Measurements from ENCODE around the gene OSTN. TPM values are rescaled to one million over a fixed set of nuclear protein-coding genes. Genes with fewer than 3 reads are reported as not detected.

Gene OSTN
- total RNA-seq, 3 donors from 2014 or later (not counting 1 experiment from before 2014, with no cell fraction given), result not detected

DNA sequence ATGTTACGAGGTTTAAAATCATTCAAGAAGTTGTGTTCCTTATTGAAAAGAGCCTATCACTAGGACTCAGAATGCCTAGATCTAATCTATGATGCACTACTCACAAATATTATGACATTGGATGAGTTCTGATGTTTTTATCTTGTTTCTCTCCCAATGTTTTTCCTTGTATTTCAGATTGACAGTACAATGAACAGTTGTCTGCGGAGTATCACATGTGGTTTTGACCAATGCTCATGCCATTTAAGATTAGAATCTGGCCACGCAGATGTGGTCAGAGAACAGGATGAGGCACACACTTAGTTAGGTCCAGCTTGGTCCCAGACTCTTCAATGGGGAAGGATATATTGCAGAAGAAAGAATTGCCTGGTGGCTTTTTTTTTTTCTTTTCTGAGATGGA, 104.6 kb downstream of the OSTN start:
- Histone ChIP-seq H3K27me3 (ENCODE audit: control insufficient read depth, insufficient read depth, low read length) (no peaks in the 10 kb centered on the region), H3K36me3 (ENCODE audit: control insufficient read depth, insufficient read depth, low read length) (no peaks in the 10 kb centered on the region), H3K4me1 (ENCODE audit: control insufficient read depth, insufficient read depth, low read length) (peaks cover 9% of the 10 kb centered on the region), H3K27ac (ENCODE audit: low read length) (no peak overlapping the region), H3K4me3 (ENCODE audit: low read length) (no peak overlapping the region), H3K9me3 (ENCODE audit: control insufficient read depth, insufficient read depth, low read length) (no peaks in the 10 kb centered on the region)
- WGBS (ENCODE audit: insufficient coverage), result 30% methylated on average over 2 of the region's 3 CpGs
- no peak overlapping the region for H3K4me3 Mint-ChIP-seq
- intact Hi-C loops (cut with micrococcal nuclease), result no loop called here
- no peak overlapping the region for H3K27ac Mint-ChIP-seq
- DNase-seq (no peak), ATAC-seq (no peak)
- H3K4me1 Mint-ChIP-seq, result no peaks in the 10 kb centered on the region
- H3K36me3 Mint-ChIP-seq, result no peaks in the 10 kb centered on the region
- H3K9me3 Mint-ChIP-seq, result no peaks in the 10 kb centered on the region
- H3K27me3 Mint-ChIP-seq (ENCODE audit: low read depth in 2 of 2), result peaks cover 0 to 4% of the 10 kb centered on the region in 2 donors
- TF ChIP-seq, protein P1, sequence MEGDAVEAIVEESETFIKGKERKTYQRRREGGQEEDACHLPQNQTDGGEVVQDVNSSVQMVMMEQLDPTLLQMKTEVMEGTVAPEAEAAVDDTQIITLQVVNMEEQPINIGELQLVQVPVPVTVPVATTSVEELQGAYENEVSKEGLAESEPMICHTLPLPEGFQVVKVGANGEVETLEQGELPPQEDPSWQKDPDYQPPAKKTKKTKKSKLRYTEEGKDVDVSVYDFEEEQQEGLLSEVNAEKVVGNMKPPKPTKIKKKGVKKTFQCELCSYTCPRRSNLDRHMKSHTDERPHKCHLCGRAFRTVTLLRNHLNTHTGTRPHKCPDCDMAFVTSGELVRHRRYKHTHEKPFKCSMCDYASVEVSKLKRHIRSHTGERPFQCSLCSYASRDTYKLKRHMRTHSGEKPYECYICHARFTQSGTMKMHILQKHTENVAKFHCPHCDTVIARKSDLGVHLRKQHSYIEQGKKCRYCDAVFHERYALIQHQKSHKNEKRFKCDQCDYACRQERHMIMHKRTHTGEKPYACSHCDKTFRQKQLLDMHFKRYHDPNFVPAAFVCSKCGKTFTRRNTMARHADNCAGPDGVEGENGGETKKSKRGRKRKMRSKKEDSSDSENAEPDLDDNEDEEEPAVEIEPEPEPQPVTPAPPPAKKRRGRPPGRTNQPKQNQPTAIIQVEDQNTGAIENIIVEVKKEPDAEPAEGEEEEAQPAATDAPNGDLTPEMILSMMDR (IDR thresholded peaks at IDR 0.05), result no peak

DNA sequence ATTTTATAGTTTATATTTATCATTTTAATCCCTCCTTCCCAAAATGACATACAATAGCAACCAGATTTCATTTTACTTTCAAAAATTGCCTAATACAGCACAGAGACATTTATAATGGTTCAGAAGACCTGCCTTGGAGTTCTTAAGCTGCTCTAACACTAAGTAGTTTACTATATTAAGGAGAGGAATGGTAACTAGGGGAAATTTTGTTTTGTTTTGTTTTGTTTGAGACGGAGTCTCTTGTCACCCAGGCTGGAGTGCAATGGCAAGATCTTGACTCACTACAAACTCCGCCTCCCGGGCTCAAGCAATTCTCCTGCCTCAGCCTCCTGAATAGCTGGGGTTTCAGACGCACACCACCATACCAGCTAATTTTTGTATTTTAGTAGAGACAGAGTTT, 107.4 kb downstream of the OSTN start:
- H3K36me3 Mint-ChIP-seq, result no peaks in the 10 kb centered on the region
- no peaks in the 10 kb centered on the region for H3K4me1 Mint-ChIP-seq
- TF ChIP-seq, protein P1 (IDR thresholded peaks at IDR 0.05), result no peak

DNA sequence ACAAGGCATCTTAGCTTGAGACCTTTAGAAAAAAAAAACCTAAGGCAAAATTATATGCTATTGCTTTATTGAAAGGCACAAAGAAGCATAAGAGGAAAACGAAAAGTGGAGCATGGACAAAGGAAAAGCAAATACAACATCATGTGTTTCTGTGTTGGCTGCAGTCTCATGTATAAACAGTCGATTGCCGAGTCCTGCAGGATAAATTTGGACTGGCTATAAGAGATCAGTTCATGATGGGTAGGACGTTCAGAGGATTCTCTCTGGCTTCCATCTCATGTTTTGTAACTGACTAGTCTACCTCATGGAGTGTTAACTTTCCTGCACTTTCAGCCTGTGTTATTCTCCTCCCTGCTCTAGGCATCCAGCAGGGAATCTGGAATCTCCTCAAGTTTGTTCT, 108.3 kb downstream of the OSTN start:
- Histone ChIP-seq H3K27ac (ENCODE audit: low read length) (no peak overlapping the region), H3K9me3 (ENCODE audit: control insufficient read depth, insufficient read depth, low read length) (no peaks in the 10 kb centered on the region), H3K27me3 (ENCODE audit: control insufficient read depth, insufficient read depth, low read length) (no peaks in the 10 kb centered on the region), H3K36me3 (ENCODE audit: control insufficient read depth, insufficient read depth, low read length) (no peaks in the 10 kb centered on the region), H3K4me1 (ENCODE audit: control insufficient read depth, insufficient read depth, low read length) (no peaks in the 10 kb centered on the region), H3K4me3 (ENCODE audit: low read length) (no peak overlapping the region)
- H3K27me3 Mint-ChIP-seq (ENCODE audit: low read depth in 2 of 2), result peaks cover 2 to 4% of the 10 kb centered on the region in 2 donors
- TF ChIP-seq, protein P1 (IDR thresholded peaks at IDR 0.05), result no peak
- DNase-seq (no peak), ATAC-seq (no peak)
- H3K36me3 Mint-ChIP-seq, result no peaks in the 10 kb centered on the region
- no peaks in the 10 kb centered on the region for H3K4me1 Mint-ChIP-seq
- H3K9me3 Mint-ChIP-seq, result no peaks in the 10 kb centered on the region
- WGBS (ENCODE audit: insufficient coverage), result 96% methylated on average over 4 of the region's 4 CpGs
- H3K4me3 Mint-ChIP-seq, result no peak overlapping the region
- H3K27ac Mint-ChIP-seq, result no peak overlapping the region
- intact Hi-C loops (cut with micrococcal nuclease), result no loop called here

More for the DNA sequence above, 107.4 kb downstream of the OSTN start:
- Histone ChIP-seq H3K4me1 (ENCODE audit: control insufficient read depth, insufficient read depth, low read length) (no peaks in the 10 kb centered on the region), H3K27me3 (ENCODE audit: control insufficient read depth, insufficient read depth, low read length) (no peaks in the 10 kb centered on the region), H3K4me3 (ENCODE audit: low read length) (no peak overlapping the region), H3K27ac (ENCODE audit: low read length) (no peak overlapping the region), H3K9me3 (ENCODE audit: control insufficient read depth, insufficient read depth, low read length) (no peaks in the 10 kb centered on the region), H3K36me3 (ENCODE audit: control insufficient read depth, insufficient read depth, low read length) (no peaks in the 10 kb centered on the region)
- Mint-ChIP-seq H3K9me3 (no peaks in the 10 kb centered on the region), H3K27me3 (ENCODE audit: low read depth in 2 of 2) (peaks cover 0 to 4% of the 10 kb centered on the region in 2 donors), H3K27ac (no peak overlapping the region), H3K4me3 (no peak overlapping the region)
- no peak for DNase-seq
- ATAC-seq, result no peak
- intact Hi-C loops (cut with micrococcal nuclease), result no loop called here
- WGBS (ENCODE audit: insufficient coverage), result 95% methylated on average over 4 of the region's 4 CpGs

GRCh38 chr3:191313296-191313695, 114.3 kb downstream of the OSTN start:
- intact Hi-C loops (cut with micrococcal nuclease), result no loop called here
- Mint-ChIP-seq H3K4me1 (no peaks in the 10 kb centered on the region), H3K27ac (no peak overlapping the region), H3K27me3 (ENCODE audit: low read depth in 2 of 2) (peaks cover 0 to 7% of the 10 kb centered on the region in 2 donors), H3K4me3 (no peak overlapping the region), H3K36me3 (no peaks in the 10 kb centered on the region), H3K9me3 (no peaks in the 10 kb centered on the region)
- Histone ChIP-seq H3K27ac (ENCODE audit: low read length) (no peak overlapping the region), H3K4me3 (ENCODE audit: low read length) (no peak overlapping the region), H3K4me1 (ENCODE audit: control insufficient read depth, insufficient read depth, low read length) (no peaks in the 10 kb centered on the region), H3K36me3 (ENCODE audit: control insufficient read depth, insufficient read depth, low read length) (no peaks in the 10 kb centered on the region), H3K9me3 (ENCODE audit: control insufficient read depth, insufficient read depth, low read length) (no peaks in the 10 kb centered on the region), H3K27me3 (ENCODE audit: control insufficient read depth, insufficient read depth, low read length) (no peaks in the 10 kb centered on the region)
- ATAC-seq (no peak), DNase-seq (no peak)
- TF ChIP-seq, protein P1 (IDR thresholded peaks at IDR 0.05), result no peak
- WGBS (ENCODE audit: insufficient coverage), result no CpG with 5 or more reads among the region's 2 CpGs

All from natural killer cell (primary cell).